OCI-LY7 (cell line): Measurements from ENCODE around the gene MYO9A.

Experiments used
- EZH2phosphoT487 ChIP-seq: fragments of 200-600 bp; sonication (generic); IDR thresholded peaks from 2 replicates; pipeline ENCODE4 v1.6.1; 2018; ENCODE audit warnings: low read depth, borderline replicate concordance, mild to moderate bottlenecking, mixed run types, antibody characterized with exemption, low read length, moderate library complexity, mixed read lengths
- TF ChIP-seq, protein P1 (sequence below): fragments of 200-600 bp; sonication (generic); conservative IDR thresholded peaks from 2 replicates; pipeline ENCODE4 v1.5.1; 2014; ENCODE audit warnings: mild to moderate bottlenecking, antibody characterized with exemption, low read length, moderate library complexity, mixed read lengths

DNA sequence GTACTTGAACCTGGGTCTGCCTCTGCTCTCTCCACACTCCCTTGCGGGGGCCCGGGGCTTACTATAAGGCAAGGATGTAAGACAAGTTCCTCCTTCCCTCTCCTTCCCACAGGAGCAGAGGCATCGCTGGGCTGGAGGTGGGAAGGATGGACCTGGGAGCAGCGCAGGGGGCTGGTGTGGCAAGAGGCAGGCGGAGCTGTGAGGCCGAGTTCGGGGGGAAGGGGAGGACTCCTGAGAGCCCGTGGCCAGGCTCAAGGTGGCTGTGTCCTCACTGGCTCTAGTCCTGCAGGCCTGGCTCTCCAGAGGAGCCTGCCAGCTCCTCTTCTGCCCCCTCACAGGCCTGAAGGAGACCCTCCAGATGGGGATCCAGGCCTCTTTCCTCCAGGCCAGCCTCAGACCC is 308.6 kb downstream of the MYO9A start:
- TF ChIP-seq, protein P1, sequence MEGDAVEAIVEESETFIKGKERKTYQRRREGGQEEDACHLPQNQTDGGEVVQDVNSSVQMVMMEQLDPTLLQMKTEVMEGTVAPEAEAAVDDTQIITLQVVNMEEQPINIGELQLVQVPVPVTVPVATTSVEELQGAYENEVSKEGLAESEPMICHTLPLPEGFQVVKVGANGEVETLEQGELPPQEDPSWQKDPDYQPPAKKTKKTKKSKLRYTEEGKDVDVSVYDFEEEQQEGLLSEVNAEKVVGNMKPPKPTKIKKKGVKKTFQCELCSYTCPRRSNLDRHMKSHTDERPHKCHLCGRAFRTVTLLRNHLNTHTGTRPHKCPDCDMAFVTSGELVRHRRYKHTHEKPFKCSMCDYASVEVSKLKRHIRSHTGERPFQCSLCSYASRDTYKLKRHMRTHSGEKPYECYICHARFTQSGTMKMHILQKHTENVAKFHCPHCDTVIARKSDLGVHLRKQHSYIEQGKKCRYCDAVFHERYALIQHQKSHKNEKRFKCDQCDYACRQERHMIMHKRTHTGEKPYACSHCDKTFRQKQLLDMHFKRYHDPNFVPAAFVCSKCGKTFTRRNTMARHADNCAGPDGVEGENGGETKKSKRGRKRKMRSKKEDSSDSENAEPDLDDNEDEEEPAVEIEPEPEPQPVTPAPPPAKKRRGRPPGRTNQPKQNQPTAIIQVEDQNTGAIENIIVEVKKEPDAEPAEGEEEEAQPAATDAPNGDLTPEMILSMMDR = no peak
- TF ChIP-seq EZH2phosphoT487 = no peak
